ENCODE results near the gene GBA3.

GBA3 gene

DNA sequence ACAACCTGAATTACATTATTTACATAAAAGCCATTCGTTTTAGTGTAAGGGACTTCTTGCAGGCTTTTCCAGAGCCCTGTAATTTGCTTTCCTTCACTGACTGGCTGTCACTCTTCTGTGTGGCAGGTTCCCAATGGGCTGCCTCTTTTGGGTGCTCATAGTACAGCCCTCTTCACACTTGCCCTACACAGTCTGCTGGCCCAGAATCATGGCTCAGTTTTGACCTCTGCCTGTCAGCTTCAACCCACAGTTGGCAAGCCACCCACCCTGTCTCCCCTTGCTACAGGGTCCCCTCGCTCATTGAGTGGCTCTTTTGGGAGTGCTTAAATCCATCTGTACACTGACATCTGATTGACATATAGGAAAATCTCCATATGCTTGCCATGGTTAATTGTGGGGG lies 97.9 kb downstream of the GBA3 start:
- DNase-seq = no peak

DNA sequence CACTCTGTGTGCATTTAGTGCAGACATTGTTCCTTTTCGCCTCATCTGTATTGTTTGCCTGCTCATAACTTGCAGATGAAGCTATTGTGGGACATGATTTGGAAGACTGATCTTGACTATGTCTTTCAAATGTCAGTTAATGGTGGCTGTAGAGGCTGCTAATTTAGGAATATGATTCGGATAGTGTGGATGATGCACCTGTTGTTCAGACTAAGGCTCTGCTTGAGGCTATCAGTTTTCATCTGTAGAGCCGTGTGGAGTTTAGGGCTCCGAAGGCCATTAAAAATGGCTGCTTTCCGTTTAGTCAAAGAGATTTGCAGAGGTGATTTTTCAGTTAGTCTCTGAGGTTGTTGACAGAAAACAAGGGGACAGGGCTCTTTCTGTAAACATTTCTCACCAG lies 102.0 kb downstream of the GBA3 start:
- no peak for DNase-seq

GRCh38 chr4:22801391-22801790 lies 108.7 kb downstream of the GBA3 start:
- DNase-seq = no peak

GRCh38 chr4:22802876-22803275 lies 110.1 kb downstream of the GBA3 start:
- DNase-seq = no peak

DNA sequence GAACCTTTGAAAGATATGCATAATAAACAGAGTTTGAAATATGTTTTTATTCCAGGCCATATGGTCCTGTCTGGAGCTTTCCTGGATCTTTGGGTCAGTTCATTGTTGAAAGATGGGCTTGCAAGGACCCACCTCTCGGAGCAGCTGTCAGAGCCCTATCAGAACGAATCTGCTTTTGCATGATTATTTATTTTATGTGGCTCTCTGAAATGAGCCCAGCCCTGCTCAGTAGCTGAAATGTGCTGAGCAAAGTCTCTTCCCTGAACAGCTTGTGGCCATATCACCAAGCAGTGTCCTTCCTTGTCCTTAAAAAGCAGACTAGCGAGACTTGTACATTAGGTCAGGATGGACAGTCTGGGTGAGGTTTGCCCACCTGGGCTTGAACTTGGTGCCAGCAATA lies 110.8 kb downstream of the GBA3 start:
- DNase-seq = no peak

GRCh38 chr4:22814906-22815305 lies 122.2 kb downstream of the GBA3 start:
- no peak for DNase-seq

GRCh38 chr4:22824091-22824490 lies 131.4 kb downstream of the GBA3 start:
- no peak for DNase-seq

DNA sequence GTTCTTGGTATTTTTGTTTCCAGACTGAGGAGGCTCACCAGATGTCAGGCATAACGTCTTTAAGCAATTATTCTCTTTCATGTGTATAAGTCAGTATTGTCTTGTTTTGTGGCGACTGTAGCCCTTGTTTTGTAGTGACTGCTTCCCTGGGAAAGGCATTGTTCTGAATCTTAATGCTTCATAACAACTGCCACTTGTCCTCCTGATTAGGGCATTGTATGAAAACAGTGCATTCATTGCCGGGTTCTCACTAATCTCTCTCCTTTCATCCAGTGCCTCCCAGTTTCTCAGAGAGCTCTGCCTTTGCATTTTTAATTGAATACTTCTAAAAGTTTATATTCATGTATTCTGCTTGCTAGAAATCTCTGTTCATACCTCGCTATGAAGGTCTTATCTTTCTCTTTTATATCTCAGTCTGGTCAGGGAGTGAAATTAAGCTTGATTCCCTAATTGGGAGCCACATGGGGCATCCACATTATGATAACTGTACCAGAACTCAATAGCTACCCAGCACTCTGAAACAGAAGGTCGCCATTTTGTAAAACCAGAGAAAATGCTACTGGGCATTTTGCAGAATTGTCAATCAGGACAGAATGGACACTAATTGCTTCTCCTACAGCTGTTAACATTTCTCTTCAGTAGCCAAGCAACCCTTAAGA lies 149.8 kb downstream of the GBA3 start:
- no peak for DNase-seq

DNA sequence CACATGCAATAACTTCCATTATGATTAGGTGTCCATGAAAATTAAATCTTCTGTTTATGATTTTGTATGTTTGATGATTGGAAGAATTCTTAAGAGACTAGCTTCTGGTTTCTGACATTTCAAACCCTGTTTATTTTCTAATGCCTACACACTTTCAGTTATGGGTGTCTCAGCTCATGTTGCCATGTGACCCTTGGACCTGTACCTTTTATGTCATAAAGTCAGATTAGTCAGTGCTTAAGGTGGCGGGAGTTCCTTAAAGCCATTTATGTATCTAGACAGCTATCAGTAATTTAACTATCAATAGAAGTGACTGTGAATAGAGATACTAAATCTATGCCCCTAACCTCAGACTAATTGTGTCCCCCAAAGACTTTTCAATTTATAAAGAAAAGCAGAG lies 155.6 kb downstream of the GBA3 start:
- no peak for DNase-seq

- no peak for DNase-seq
Observed at GRCh38 chr4:22850055-22850454, 157.3 kb downstream of the GBA3 start.

DNA sequence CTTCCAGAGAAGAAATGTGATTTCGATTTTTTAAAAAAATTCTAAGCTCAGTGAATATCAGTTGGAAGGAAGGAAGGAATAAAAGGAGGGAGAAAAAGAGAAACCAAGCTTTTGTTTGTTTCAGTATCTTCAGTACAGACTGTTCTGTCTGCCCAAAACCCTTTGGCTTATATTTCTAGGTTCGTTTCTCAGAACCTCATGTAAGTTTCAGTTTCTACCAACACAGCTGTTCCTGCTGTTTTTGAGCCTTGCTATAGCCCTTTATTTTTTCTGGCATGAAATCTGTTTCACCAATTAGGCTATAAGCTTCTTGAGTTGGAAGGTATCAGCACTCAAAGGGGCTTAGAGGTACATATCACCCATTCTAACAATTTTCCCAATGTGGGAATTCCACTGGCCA lies 157.9 kb downstream of the GBA3 start:
- no peak for DNase-seq

GRCh38 chr4:22857411-22857810 lies 164.7 kb downstream of the GBA3 start:
- DNase-seq = no peak

- no peak for DNase-seq
Observed at GRCh38 chr4:22859318-22859717, 166.6 kb downstream of the GBA3 start.
